ENCODE data around the gene APLNR.

GRCh38 chr11:57216463-57216862 lies 20.6 kb downstream of the APLNR start:
- TF ChIP-seq CTCF (IDR thresholded peaks at IDR 0.05) (no peak), POLR2A (IDR thresholded peaks at IDR 0.05) (no peak)

All from breast epithelium (tissue), 3 donors.